Common myeloid progenitor, CD34-positive (primary cell): ENCODE data around the gene NFIB.

Experiments used
- CTCF ChIA-PET: fragments of 350-600 bp; sonication (Branson Sonifier 250); formaldehyde crosslinking; loops from one replicate; lab custom pipeline; 2021; ENCODE audit warnings: antibody characterized with exemption; lab: Charles Lee
- POLR2A ChIA-PET: fragments of 350-600 bp; sonication (Branson Sonifier 250); formaldehyde crosslinking; loops from one replicate; lab custom pipeline; 2021; ENCODE audit warnings: antibody characterized with exemption; lab: Charles Lee
- DNase-seq, 3 donors: peaks; one replicate each; pipeline versions ENCODE4 v3.0.0 to v3.0.0-alpha.2; 2013
- H3K27ac ChIP-seq, 2 experiments: 1 replicate in 1 of 2; 2 replicates in 1 of 2; pipeline ENCODE4 v1.7.0; 2013; ENCODE audit warnings: inconsistent platforms in 2 of 2, low read length in 2 of 2, mild to moderate bottlenecking in 2 of 2, low read depth in 1 of 2, moderate library complexity in 1 of 2; ENCODE audit not compliant: severe bottlenecking in 2 of 2, insufficient read depth in 1 of 2, poor library complexity in 1 of 2
- H3K27me3 ChIP-seq, 5 experiments: replicated peaks in 2 of 5; 1 replicate in 3 of 5; 2 replicates in 2 of 5; pipeline versions ENCODE4 v1.6.1 to v1.7.0; 2013; ENCODE audit warnings: low read length in 4 of 5, mild to moderate bottlenecking in 2 of 5, moderate library complexity in 2 of 5, inconsistent platforms in 1 of 5; ENCODE audit not compliant: insufficient read depth in 5 of 5, control insufficient read depth in 4 of 5
- H3K36me3 ChIP-seq, 4 experiments: 1 replicate in 2 of 4; 2 replicates in 2 of 4; pipeline versions ENCODE4 v1.6.1 to v1.7.0; 2013; ENCODE audit warnings: low read length in 3 of 4, control low read depth in 1 of 4, mild to moderate bottlenecking in 1 of 4; ENCODE audit not compliant: control insufficient read depth in 4 of 4, insufficient read depth in 4 of 4
- H3K4me1 ChIP-seq, 4 experiments: 1 replicate in 3 of 4; 2 replicates in 1 of 4; pipeline versions ENCODE4 v1.6.1 to v1.7.1; 2013; ENCODE audit warnings: low read length in 3 of 4, mild to moderate bottlenecking in 3 of 4, control low read depth in 1 of 4, inconsistent platforms in 1 of 4, moderate library complexity in 1 of 4; ENCODE audit not compliant: control insufficient read depth in 4 of 4, insufficient read depth in 4 of 4; ENCODE audit errors: control extremely low read depth in 1 of 4
- H3K4me3 ChIP-seq, 7 experiments: 1 replicate in 4 of 7; 2 replicates in 3 of 7; pipeline versions ENCODE4 v1.5.1 to v1.7.0; 2013; ENCODE audit warnings: mild to moderate bottlenecking in 7 of 7, low read length in 6 of 7, moderate library complexity in 6 of 7, inconsistent platforms in 2 of 7, low read depth in 2 of 7, control low read depth in 1 of 7; ENCODE audit not compliant: insufficient read depth in 4 of 7, control insufficient read depth in 1 of 7; ENCODE audit errors: extremely low read depth in 1 of 7
- H3K9me3 ChIP-seq, 5 experiments: 1 replicate in 4 of 5; 2 replicates in 1 of 5; pipeline versions ENCODE4 v1.6.1 to v1.7.1; 2013; ENCODE audit warnings: low read length in 4 of 5, mild to moderate bottlenecking in 2 of 5, inconsistent platforms in 1 of 5, low read depth in 1 of 5, moderate library complexity in 1 of 5; ENCODE audit not compliant: control insufficient read depth in 4 of 5, insufficient read depth in 2 of 5; ENCODE audit errors: control extremely low read depth in 1 of 5
- WGBS: methylation state at CpG from one replicate; pipeline ENCODE4 v1.1.5; 2013; ENCODE audit not compliant: insufficient coverage; 5-methylcytosine and 5-hydroxymethylcytosine counted together

The NFIB gene

GRCh38 chr9:14180093-14180959, 133.6 kb downstream of the NFIB start:
- ChIA-PET POLR2A (no interaction called here), CTCF (interaction anchor here (1.8 kb wide), 1 partner anchor 10 kb away, joined by 4 read pairs; no protein-coding TSS in a partner anchor)
- DNase-seq, result no peak
- WGBS, result 100% methylated on average over 5 of the region's 11 CpGs
- H3K4me3 ChIP-seq, result no peak overlapping the region
- H3K4me1 ChIP-seq, result peaks cover 0 to 13% (median 4%) of the 10 kb centered on the region in 4 experiments
- H3K27ac ChIP-seq, result no peak overlapping the region
- no peaks in the 10 kb centered on the region for H3K36me3 ChIP-seq
- no peaks in the 10 kb centered on the region for H3K9me3 ChIP-seq
- H3K27me3 ChIP-seq, result peaks cover 0 to 4% (median 0%) of the 10 kb centered on the region in 5 experiments

DNA sequence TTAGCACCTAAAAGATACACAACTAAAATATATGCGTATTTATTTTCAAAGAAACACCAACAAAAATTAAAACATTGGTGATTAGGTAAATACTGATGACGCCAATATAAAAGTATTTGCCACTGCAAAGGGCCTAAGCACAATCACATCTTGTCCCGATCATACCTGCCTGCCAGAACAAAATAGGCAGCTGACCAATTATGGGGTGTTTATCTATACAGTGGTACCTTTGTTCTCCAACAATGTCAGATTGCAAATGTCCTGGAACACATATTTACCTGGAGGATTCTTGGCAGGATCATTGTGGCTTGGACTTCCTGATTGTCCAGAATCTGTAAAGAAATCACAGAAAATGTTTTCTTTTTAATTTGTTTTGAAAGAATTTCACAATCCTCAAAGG, 134.5 kb downstream of the NFIB start:
- H3K27ac ChIP-seq, result no peak overlapping the region
- WGBS, result no CpG with 5 or more reads among the region's 3 CpGs
- no peak for DNase-seq
- no peak overlapping the region for H3K4me3 ChIP-seq
- CTCF ChIA-PET, result no interaction called here
- H3K9me3 ChIP-seq, result no peaks in the 10 kb centered on the region
- H3K36me3 ChIP-seq, result no peaks in the 10 kb centered on the region
- peaks cover 0 to 13% (median 4%) of the 10 kb centered on the region in 4 experiments for H3K4me1 ChIP-seq
- peaks cover 0 to 4% (median 0%) of the 10 kb centered on the region in 5 experiments for H3K27me3 ChIP-seq
- POLR2A ChIA-PET, result no interaction called here

DNA sequence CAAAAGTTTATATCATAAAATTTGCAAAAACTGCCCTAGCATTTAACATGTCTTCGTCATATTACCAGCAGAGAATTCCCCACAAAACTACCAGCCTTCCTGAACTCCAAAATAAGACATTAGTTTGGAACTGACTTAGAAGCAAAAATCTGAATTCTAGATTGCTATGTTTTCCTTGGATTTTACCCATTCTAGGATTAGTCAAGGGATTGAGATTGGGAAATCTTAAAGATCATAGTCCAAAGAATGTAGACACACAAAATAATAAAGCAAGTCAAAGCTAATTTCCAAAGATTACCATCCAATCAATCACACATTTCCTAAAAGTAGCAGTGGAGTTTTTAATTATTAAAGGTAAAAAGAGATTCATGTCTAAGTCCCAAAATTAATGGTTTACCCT, 138.2 kb downstream of the NFIB start:
- CTCF ChIA-PET, result no interaction called here
- no peaks in the 10 kb centered on the region for H3K27me3 ChIP-seq
- DNase-seq, result no peak
- H3K4me1 ChIP-seq, result no peaks in the 10 kb centered on the region
- H3K4me3 ChIP-seq, result no peak overlapping the region
- H3K9me3 ChIP-seq, result no peaks in the 10 kb centered on the region
- H3K36me3 ChIP-seq, result no peaks in the 10 kb centered on the region
- no peak overlapping the region for H3K27ac ChIP-seq
- POLR2A ChIA-PET, result no interaction called here
- WGBS, result 100% methylated on average over 1 of the region's 1 CpG

DNA sequence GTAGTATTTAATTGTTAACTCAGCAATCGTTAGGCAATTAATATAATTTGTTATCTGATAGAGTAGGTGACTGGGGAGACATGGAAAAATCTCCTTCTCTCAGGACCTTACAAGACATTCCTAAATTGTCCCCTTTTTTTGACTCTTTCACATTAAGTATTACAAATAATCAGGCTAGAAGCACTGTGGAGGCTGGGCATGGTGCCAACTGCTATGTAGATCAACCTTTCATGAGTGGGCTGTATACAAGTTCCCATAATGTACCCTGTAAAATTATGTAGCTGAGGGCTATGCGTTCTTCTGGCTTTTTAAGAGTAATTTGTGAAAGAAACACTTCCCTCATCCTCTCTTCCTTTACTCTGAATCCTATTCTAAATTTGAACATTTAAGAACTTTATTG, 140.2 kb downstream of the NFIB start:
- Histone ChIP-seq H3K27me3 (no peaks in the 10 kb centered on the region), H3K9me3 (no peaks in the 10 kb centered on the region), H3K4me3 (no peak overlapping the region), H3K36me3 (no peaks in the 10 kb centered on the region), H3K27ac (no peak overlapping the region), H3K4me1 (peaks cover 0 to 2% (median 0%) of the 10 kb centered on the region in 4 experiments)
- ChIA-PET POLR2A (no interaction called here), CTCF (no interaction called here)
- WGBS, result 83% methylated on average over 1 of the region's 2 CpGs
- DNase-seq, result no peak

GRCh38 chr9:14170973-14171596, 142.9 kb downstream of the NFIB start:
- WGBS, result 100% methylated on average over 2 of the region's 5 CpGs
- no peaks in the 10 kb centered on the region for H3K9me3 ChIP-seq
- peaks cover 0 to 2% (median 0%) of the 10 kb centered on the region in 4 experiments for H3K4me1 ChIP-seq
- ChIA-PET POLR2A (no interaction called here), CTCF (no interaction called here)
- DNase-seq, result no peak
- H3K27me3 ChIP-seq, result no peaks in the 10 kb centered on the region
- H3K4me3 ChIP-seq, result no peak overlapping the region
- H3K36me3 ChIP-seq, result no peaks in the 10 kb centered on the region
- no peak overlapping the region for H3K27ac ChIP-seq

GRCh38 chr9:14170392-14170931, 143.5 kb downstream of the NFIB start:
- no peak for DNase-seq
- ChIA-PET POLR2A (no interaction called here), CTCF (no interaction called here)
- H3K4me1 ChIP-seq, result peaks cover 0 to 2% (median 0%) of the 10 kb centered on the region in 4 experiments
- H3K27ac ChIP-seq, result no peak overlapping the region
- H3K9me3 ChIP-seq, result no peaks in the 10 kb centered on the region
- no peaks in the 10 kb centered on the region for H3K27me3 ChIP-seq
- WGBS, result no CpG with 5 or more reads among the region's 2 CpGs
- H3K4me3 ChIP-seq, result no peak overlapping the region
- no peaks in the 10 kb centered on the region for H3K36me3 ChIP-seq

DNA sequence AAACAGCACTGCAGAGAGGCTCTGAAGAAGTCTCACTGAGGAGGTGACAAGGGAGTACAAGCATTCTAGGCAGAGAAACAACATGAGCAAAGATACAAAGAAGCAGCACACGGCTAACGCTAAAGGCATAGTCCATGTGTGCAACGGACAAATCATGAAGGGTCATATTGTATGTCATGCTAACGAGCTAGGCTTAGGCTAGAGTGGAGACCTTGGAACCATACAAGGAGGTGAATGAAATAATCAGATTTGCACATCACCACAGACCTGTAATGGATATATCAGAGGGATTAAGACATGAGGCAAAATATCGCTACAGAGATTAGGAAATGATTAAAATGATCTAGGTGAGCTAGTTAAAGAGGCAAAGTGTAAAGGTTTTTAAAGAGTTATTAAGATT, 145.6 kb downstream of the NFIB start:
- H3K27me3 ChIP-seq, result no peaks in the 10 kb centered on the region
- no CpG with 5 or more reads among the region's 5 CpGs for WGBS
- DNase-seq, result no peak
- ChIA-PET POLR2A (no interaction called here), CTCF (interaction anchor here (0.8 kb wide), 1 partner anchor 22 kb away, joined by 4 read pairs; no protein-coding TSS in a partner anchor)
- no peak overlapping the region for H3K27ac ChIP-seq
- no peak overlapping the region for H3K4me3 ChIP-seq
- no peaks in the 10 kb centered on the region for H3K36me3 ChIP-seq
- peaks cover 0 to 2% (median 0%) of the 10 kb centered on the region in 4 experiments for H3K4me1 ChIP-seq
- H3K9me3 ChIP-seq, result no peaks in the 10 kb centered on the region
